K562 (cell line): ENCODE results near the gene BTBD16. TPM values are rescaled to one million over a fixed set of nuclear protein-coding genes. Genes with fewer than 3 reads are reported as not detected.

Experiments
- ATAC-seq: fragments of 200-7000 bp; cut with Tn5 transposase; 3 replicates; pipeline ENCODE4 v1.9.1; 2020; ENCODE audit warnings: moderate library complexity
- BruUV-seq: library from RNA; stranded (reverse); fragments of 400-500 nt; replicated peaks from 2 replicates; lab custom pipeline; 2021; lab: Mats Ljungman, UMichigan
- CTCF ChIA-PET: fragments of 300-600 bp; formaldehyde crosslinking; extraction: SDS; loops from one replicate; lab custom pipeline; 2021; ENCODE audit warnings: low intra/inter-chr PET ratio; lab: Yijun Ruan, JAX
- POLR2A ChIA-PET: fragments of 300-600, 350-650 bp; sonication (Branson Sonifier 250); formaldehyde crosslinking; extraction: SDS; loops from one replicate; lab custom pipeline; 2021; ENCODE audit warnings: antibody characterized with exemption, inconsistent platforms; lab: Yijun Ruan, JAX
- DNase-seq, 4 experiments: peaks; one replicate each; pipeline versions ENCODE4 v3.0.0 to v3.0.0-alpha.2; 2011 to 2018; ENCODE audit warnings: low spot score in 3 of 4, mixed read lengths in 3 of 4; ENCODE audit errors: extremely low read depth in 1 of 4
- FAIRE-seq: peaks from 2 replicates; lab custom pipeline; 2011; peaks lifted over from hg19 to GRCh38; lab: Jason Lieb, UNC
- H2AFZ ChIP-seq: 2 replicates; pipeline ENCODE4 v1.6.0; 2011; ENCODE audit warnings: low read depth, low read length, control low read depth, inconsistent platforms
- H3K27ac ChIP-seq: fragments of 200-600 bp; 3 replicates; pipeline ENCODE4 v1.8.0; 2011; ENCODE audit warnings: low read depth, mild to moderate bottlenecking, control low read depth, inconsistent platforms, low read length, moderate library complexity, mixed read lengths; ENCODE audit errors: extremely low read depth
- H3K27me3 ChIP-seq, 2 experiments: fragments of 300-600 bp in 1 of 2; 2 replicates in 1 of 2; 3 replicates in 1 of 2; pipeline versions ENCODE4 v1.6.0 to v1.8.0; 2011; ENCODE audit warnings: inconsistent platforms in 2 of 2, low read length in 2 of 2, mild to moderate bottlenecking in 1 of 2, mixed read lengths in 1 of 2, moderate library complexity in 1 of 2; ENCODE audit not compliant: control insufficient read depth in 2 of 2, insufficient read depth in 2 of 2
- H3K36me3 ChIP-seq: fragments of 300-600 bp; 3 replicates; pipeline ENCODE4 v1.8.0; 2011; ENCODE audit warnings: mild to moderate bottlenecking, low read length, inconsistent platforms; ENCODE audit not compliant: control insufficient read depth, insufficient read depth
- H3K4me1 ChIP-seq, 2 experiments: fragments of 200-600 bp in 1 of 2; replicated peaks in 1 of 2; 2 replicates in 1 of 2; 3 replicates in 1 of 2; pipeline versions ENCODE4 v1.5.1 to v1.8.0; 2011; ENCODE audit warnings: inconsistent platforms in 2 of 2, low read length in 2 of 2, mild to moderate bottlenecking in 1 of 2, mixed read lengths in 1 of 2, moderate library complexity in 1 of 2; ENCODE audit not compliant: control insufficient read depth in 2 of 2, insufficient read depth in 2 of 2
- H3K4me2 ChIP-seq: 2 replicates; pipeline ENCODE4 v1.6.1; 2011; ENCODE audit warnings: low read length, control low read depth, inconsistent platforms, mixed read lengths; ENCODE audit not compliant: insufficient read depth
- H3K4me3 ChIP-seq: fragments of 200-600 bp; sonication (generic), shearing (Covaris generic); 2 replicates; pipeline ENCODE4 v1.5.1; 2016; ENCODE audit warnings: control low read depth, inconsistent platforms
- H3K79me2 ChIP-seq: fragments of 200-600 bp; 3 replicates; pipeline ENCODE4 v1.8.0; 2011; ENCODE audit warnings: low read length, inconsistent platforms; ENCODE audit not compliant: control insufficient read depth, insufficient read depth
- H3K9ac ChIP-seq, 2 experiments: 2 replicates each; pipeline versions ENCODE4 v1.6.0 to v1.6.1; 2011; ENCODE audit warnings: low read depth in 2 of 2, low read length in 2 of 2, control low read depth in 1 of 2, inconsistent platforms in 1 of 2, mild to moderate bottlenecking in 1 of 2, mixed read lengths in 1 of 2; ENCODE audit not compliant: insufficient read depth in 1 of 2
- H3K9me1 ChIP-seq: one replicate; pipeline ENCODE4 v1.6.0; 2011; ENCODE audit warnings: inconsistent platforms, mild to moderate bottlenecking, low read length, moderate library complexity; ENCODE audit not compliant: control insufficient read depth, insufficient read depth
- H3K9me3 ChIP-seq: replicated peaks from 2 replicates; pipeline ENCODE4 v1.5.1; 2011; ENCODE audit warnings: low read depth, low read length, inconsistent platforms; ENCODE audit not compliant: control insufficient read depth, insufficient read depth
- H4K20me1 ChIP-seq: replicated peaks from 2 replicates; pipeline ENCODE4 v1.6.1; 2011; ENCODE audit warnings: low read length, inconsistent platforms, mixed read lengths; ENCODE audit not compliant: control insufficient read depth, insufficient read depth
- CAMTA2 ChIP-seq: fragments of 250-450 bp; sonication (Bioruptor Pico); conservative IDR thresholded peaks from 2 replicates; pipeline ENCODE4 v1.5.1; 2022
- HNRNPL ChIP-seq: fragments of 200-400 bp; formaldehyde crosslinking; IDR thresholded peaks from 2 replicates; pipeline ENCODE4 v1.6.1; 2017; ENCODE audit warnings: low read depth, mild to moderate bottlenecking, low read length
- NFIC ChIP-seq: fragments of 450-650 bp; IDR thresholded peaks from 2 replicates; pipeline ENCODE4 v1.6.1; 2017; ENCODE audit warnings: mild to moderate bottlenecking, inconsistent platforms
- RBFOX2 ChIP-seq: fragments of 200-400 bp; formaldehyde crosslinking; IDR thresholded peaks from 2 replicates; pipeline ENCODE4 v1.6.1; 2017; ENCODE audit warnings: low read depth, mild to moderate bottlenecking, low read length, moderate library complexity
- SRSF3 ChIP-seq: fragments of 200-400 bp; formaldehyde crosslinking; IDR thresholded peaks from 2 replicates; pipeline ENCODE4 v1.6.1; 2016; ENCODE audit warnings: mild to moderate bottlenecking, low read length, moderate library complexity; ENCODE audit not compliant: insufficient read depth
- TFE3 ChIP-seq: fragments of 450-650 bp; formaldehyde crosslinking; IDR thresholded peaks from 2 replicates; pipeline ENCODE4 v1.4.0; 2020; ENCODE audit warnings: mild to moderate bottlenecking, mixed read lengths
- ZEB2 ChIP-seq: fragments of 450-650 bp; IDR thresholded peaks from 2 replicates; pipeline ENCODE4 v1.6.1; 2016
- ZNF449 ChIP-seq: fragments of 250-450 bp; sonication (Bioruptor Pico); IDR thresholded peaks from 2 replicates; pipeline ENCODE4 v1.8.0; 2022; ENCODE audit warnings: moderate library complexity, mild to moderate bottlenecking, inconsistent platforms
- ZNF511 ChIP-seq: sonication (generic); formaldehyde crosslinking; IDR thresholded peaks from 2 replicates; pipeline ENCODE4 v1.8.0; 2022; ENCODE audit warnings: mild to moderate bottlenecking, missing genetic modification reagents
- whole genome bisulfite sequencing: fragments of 100-300 bp; shearing (Covaris generic); methylation state at CpG from one replicate; pipeline ENCODE4 v1.1.6; 2016; ENCODE audit warnings: low coverage, mixed read lengths; ENCODE audit not compliant: insufficient coverage; ENCODE audit errors: missing lambda C conversion rate; 5-methylcytosine and 5-hydroxymethylcytosine counted together
- in situ Hi-C: fragments of 300-500 bp; cut with MboI; formaldehyde crosslinking; loops from 4 replicates; pipeline ENCODE4 v1.15.0; 2018; ENCODE audit warnings: inconsistent platforms, mixed read lengths
- intact Hi-C: fragments of 100-400 bp; cut with micrococcal nuclease; formaldehyde crosslinking; loops from 2 replicates; pipeline ENCODE4 v1.14.2; 2022
- polyA plus RNA-seq, 8 experiments: library from polyadenylated mRNA; depleted of rRNA in 4 of 8; stranded (reverse) in 5 of 8; unstranded in 3 of 8; fragments of >200 nt; fragmentation: Nextera tagmentation in 2 of 8; fragmentation: Illumina TruSeq in 1 of 8; extraction: Ambion mirVana in 2 of 8; extraction: Trizol in 1 of 8; gene quantifications; 2 replicates each; pipeline versions ENCODE4 v1.2.1 to v1.2.3, GENCODE V29; 2011 to 2014; ENCODE audit warnings: inconsistent platforms in 1 of 8, missing spikeins in 1 of 8
- total RNA-seq, 7 experiments: library from RNA; depleted of rRNA in 6 of 7; stranded (reverse); fragments of >200 nt in 6 of 7; fragmentation: Illumina TruSeq in 2 of 7; extraction: Trizol in 2 of 7; gene quantifications; 2 replicates each; pipeline versions ENCODE4 v1.2.1 to v1.2.3, GENCODE V29; 2011 to 2021; ENCODE audit warnings: low replicate concordance in 1 of 7

BTBD16 gene
- total and polyA plus RNA-seq, 9 of the 15 experiments (the other 6 are each of a cell fraction or from before 2014, with no cell fraction given) = 0.11 TPM; not detected in 8

GRCh38 chr10:122297583-122297982 lies 26.5 kb downstream of the BTBD16 start:
- in situ Hi-C loops = no loop called here
- DNase-seq (no peak), FAIRE-seq (no peak), ATAC-seq (no peak)
- Histone ChIP-seq H3K4me3 (no peak overlapping the region), H3K4me2 (no peak overlapping the region), H4K20me1 (no peaks in the 10 kb centered on the region), H3K79me2 (no peaks in the 10 kb centered on the region), H3K4me1 (no peaks in the 10 kb centered on the region), H3K27me3 (no peaks in the 10 kb centered on the region; a peak in 1 of 5 replicates), H3K27ac (no peak overlapping the region), H3K9me3 (no peaks in the 10 kb centered on the region), H3K9me1 (no peaks in the 10 kb centered on the region), H2AFZ (no peak overlapping the region), H3K9ac (no peak overlapping the region), H3K36me3 (no peaks in the 10 kb centered on the region)
- BruUV-seq = no TSS peak
- CTCF ChIA-PET = interaction anchor here (1.6 to 1.9 kb wide), 2 partner anchors 138 to 268 kb away, joined by 4 to 21 read pairs; no protein-coding TSS in a partner anchor
- intact Hi-C loops = loop anchor here (5.0 kb wide), 1 partner anchor 270 kb away; no protein-coding TSS in a partner anchor
- POLR2A ChIA-PET = no interaction called here
- 0% methylated on average over 8 of the region's 8 CpGs for WGBS
- TF ChIP-seq SRSF3 = no peak
- TF ChIP-seq RBFOX2 = no peak
- TF ChIP-seq NFIC = no peak
- no peak for TF ChIP-seq HNRNPL
- no peak for TF ChIP-seq ZEB2
- TF ChIP-seq ZNF449 (CRISPR knock-in tag) = no peak
- no peak for TF ChIP-seq TFE3 (CRISPR knock-in tag)
- no peak for TF ChIP-seq ZNF511
- no peak for TF ChIP-seq CAMTA2
